ENCODE measurements around the gene ANKRD44.
A peak's percentile ranks its signal among the peaks of the same experiment; 100 is the strongest.

ANKRD44 gene

DNA sequence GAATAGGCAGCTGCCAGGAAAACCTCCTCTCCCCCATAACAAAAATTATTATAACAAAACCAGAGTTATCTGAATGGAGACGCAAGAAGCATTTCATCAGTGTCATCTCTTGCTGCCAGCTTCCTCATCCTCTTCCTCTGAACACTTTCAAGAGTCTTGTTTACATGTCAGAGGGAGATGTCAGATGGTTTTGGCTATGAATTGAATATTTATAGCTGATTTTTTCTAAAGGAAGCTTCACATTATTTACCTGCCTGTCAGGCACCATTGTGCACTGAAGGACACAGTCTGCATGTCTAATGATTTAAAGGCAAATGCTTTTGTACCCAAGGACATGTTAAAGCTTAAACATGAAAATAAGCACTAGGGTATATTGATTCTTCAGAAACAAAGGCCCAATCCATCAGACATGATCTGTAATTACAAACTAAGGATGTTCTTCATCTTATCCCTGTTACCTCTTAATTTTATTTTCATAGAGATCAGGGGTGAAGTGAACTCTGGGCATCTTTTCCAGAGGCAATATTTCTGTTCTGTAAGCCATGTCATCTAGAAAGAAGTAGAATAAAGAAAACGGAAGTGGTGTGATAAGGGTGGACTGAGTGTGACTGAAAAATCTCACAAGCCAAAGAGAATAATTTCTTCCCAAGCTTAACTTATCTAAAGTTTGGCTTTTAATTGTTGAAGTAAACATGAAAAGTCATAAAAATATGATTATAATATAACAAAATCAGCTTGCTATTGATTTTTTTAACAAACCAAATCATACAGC lies 168.7 kb downstream of the ANKRD44 start:
- Mint-ChIP-seq H3K4me1 (peaks cover 63% of the 10 kb centered on the region), H3K9me3 (no peaks in the 10 kb centered on the region), H3K4me3 (no peak overlapping the region), H3K27ac (peak overlapping the region; percentile 75), H3K36me3 (peaks cover 67% of the 10 kb centered on the region)
- ATAC-seq (no peak), DNase-seq (ENCODE audit: low spot score in 2 of 2) (no peak)

DNA sequence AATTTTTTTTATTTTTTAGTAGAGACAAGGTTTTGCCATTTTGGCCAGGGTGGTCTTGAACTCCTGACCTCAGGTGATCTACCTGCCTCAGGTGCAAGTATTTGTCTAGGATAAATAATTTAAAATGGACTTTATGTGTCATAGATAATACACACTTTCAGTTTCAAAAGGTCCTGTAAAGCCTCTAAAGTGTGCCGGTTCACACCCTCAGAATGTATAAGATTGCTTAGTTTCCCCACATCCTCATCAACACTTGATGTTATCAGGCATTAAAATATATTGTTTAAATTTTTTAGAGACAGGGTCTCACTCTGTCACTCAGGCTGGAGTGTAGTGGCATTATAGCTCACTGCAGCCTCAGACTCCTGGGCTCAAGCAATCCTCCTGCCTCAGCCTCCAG lies 170.5 kb downstream of the ANKRD44 start:
- Mint-ChIP-seq H3K27ac (peak overlapping the region; percentile 73), H3K9me3 (no peaks in the 10 kb centered on the region), H3K4me3 (no peak overlapping the region), H3K36me3 (peaks cover 74% of the 10 kb centered on the region), H3K4me1 (peaks cover 73% of the 10 kb centered on the region)
- DNase-seq (ENCODE audit: low spot score in 2 of 2) = no peak
- peak; percentile 54 for ATAC-seq

DNA sequence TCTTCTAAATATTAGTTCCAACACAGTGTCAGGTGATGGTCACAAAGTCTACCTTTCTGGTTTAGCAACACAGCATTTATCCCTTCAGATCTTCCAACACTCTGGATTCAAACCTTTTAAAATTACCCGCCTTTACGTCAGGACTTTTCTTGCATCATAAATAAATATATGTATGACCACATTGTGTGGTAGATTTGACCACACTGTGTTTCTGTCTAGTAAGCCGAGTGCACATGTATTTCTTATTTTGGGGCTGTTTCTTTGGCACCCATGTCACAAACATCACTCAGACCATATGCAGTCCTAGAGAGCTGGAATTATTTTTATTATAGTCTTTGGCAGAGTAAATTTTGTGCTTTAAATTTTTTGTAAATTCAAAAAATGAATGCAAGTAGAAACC lies 172.1 kb downstream of the ANKRD44 start:
- H3K9me3 Mint-ChIP-seq = no peaks in the 10 kb centered on the region

DNA sequence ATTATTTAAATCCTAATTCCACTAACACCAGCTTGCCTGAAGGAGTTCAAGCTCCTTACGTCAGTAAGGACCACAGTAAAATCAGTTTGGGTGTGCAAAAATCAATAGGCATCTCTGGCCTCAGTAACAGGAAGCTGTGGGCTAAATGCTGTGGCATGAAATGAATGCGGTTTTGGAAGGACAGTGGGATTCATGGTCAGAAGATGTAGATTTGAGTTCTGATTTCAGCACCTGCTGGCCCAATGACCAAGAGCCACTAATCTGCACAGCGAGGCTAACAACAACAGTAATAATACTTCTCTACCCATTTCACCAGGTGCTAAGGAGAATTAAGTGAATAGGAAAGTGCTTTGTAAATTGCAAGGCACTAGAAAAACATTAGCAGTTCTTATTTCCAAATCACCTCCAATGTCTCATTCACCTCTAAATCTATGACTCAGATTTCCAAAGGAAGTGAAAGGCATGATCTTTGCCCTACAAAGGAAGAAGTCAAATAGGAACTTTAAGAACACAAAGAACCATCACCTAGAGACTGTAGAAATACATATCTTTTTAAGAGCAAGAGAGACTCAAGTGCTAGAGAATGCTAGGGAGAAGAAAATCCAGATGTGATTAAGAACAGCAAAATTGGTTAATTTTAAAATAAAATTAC lies 172.6 kb downstream of the ANKRD44 start:
- H3K4me1 Mint-ChIP-seq = peaks cover 80% of the 10 kb centered on the region
- peak; percentile 53 for ATAC-seq
- DNase-seq (ENCODE audit: low spot score in 2 of 2) = no peak
- peak overlapping the region; percentile 18 for H3K27ac Mint-ChIP-seq
- H3K36me3 Mint-ChIP-seq = peaks cover 75% of the 10 kb centered on the region
- H3K4me3 Mint-ChIP-seq = peak overlapping the region; percentile 29
- no peaks in the 10 kb centered on the region for H3K9me3 Mint-ChIP-seq

More for the DNA sequence above, 172.1 kb downstream of the ANKRD44 start:
- Mint-ChIP-seq H3K4me3 (peak overlapping the region; percentile 29), H3K27ac (peak overlapping the region; percentile 18), H3K4me1 (peaks cover 75% of the 10 kb centered on the region), H3K36me3 (peaks cover 75% of the 10 kb centered on the region)
- ATAC-seq = peak; percentile 47
- DNase-seq (ENCODE audit: low spot score in 2 of 2) = no peak

DNA sequence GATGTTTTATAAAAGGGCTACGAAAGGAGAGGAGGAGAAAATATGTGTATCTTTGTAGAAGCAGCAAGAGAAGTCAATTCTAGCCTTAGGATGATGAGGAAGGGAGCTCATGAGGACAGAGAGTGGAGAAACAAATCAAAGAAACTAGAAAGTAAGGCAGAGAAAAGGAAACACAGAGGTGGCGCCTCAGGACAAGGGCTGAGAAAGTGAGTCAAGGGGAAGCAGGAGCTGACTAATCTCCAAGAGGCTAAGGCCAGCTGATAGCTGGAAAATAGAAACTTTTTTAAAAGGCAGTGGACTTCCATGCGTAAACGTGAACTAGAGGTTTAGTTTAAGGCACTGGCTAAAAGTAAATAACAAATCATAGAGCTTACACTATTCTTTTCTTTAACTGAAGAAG lies 173.3 kb downstream of the ANKRD44 start:
- ATAC-seq (peak; percentile 78), DNase-seq (ENCODE audit: low spot score in 2 of 2) (no peak)
- H3K4me3 Mint-ChIP-seq = peak overlapping the region; percentile 29
- H3K27ac Mint-ChIP-seq = peak overlapping the region; percentile 83
- peaks cover 74% of the 10 kb centered on the region for H3K36me3 Mint-ChIP-seq
- peaks cover 83% of the 10 kb centered on the region for H3K4me1 Mint-ChIP-seq
- H3K9me3 Mint-ChIP-seq = no peaks in the 10 kb centered on the region

DNA sequence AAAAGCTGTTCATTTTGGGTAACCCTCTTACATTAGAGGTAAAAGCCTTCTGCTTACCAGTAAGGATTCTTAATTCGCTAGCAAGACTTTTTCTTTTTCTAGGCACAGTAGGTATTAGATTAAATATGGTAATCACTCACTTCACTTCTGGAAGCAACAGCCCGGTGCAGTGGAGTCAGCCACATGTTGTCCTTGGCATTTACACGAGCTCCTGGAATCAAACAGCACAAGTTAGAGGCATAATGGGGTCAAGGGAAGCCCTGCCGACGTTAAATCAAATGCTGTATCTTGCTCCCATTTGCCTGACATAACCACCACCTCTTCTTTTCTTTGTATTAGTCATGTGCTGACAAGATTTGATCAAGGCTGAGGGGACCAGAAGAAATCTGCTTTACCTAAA lies 174.1 kb downstream of the ANKRD44 start:
- peak overlapping the region; percentile 83 for H3K27ac Mint-ChIP-seq
- peaks cover 83% of the 10 kb centered on the region for H3K4me1 Mint-ChIP-seq
- H3K9me3 Mint-ChIP-seq = no peaks in the 10 kb centered on the region
- ATAC-seq = peak; percentile 59
- peaks cover 74% of the 10 kb centered on the region for H3K36me3 Mint-ChIP-seq
- no peak for DNase-seq (ENCODE audit: low spot score in 2 of 2)
- peak overlapping the region; percentile 29 for H3K4me3 Mint-ChIP-seq

DNA sequence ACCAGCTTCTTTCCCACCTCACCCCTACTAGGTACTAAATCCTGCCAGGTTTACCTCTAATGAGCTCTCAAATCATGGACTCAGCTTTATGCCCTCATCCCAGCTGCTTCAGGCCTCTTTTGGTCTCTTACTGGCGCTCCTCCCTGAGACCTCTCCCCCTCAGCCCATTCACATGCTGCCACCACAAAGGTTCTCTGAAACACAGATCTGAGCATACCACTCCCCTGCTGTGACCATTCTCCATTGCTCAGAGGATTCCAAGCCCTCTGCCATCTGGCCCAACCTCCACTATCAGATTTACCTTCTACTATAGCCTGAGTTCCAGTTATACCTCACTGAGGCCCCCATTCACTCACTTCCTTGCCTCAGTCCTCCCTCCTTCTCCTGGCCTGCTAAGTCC lies 174.8 kb downstream of the ANKRD44 start:
- peaks cover 88% of the 10 kb centered on the region for H3K4me1 Mint-ChIP-seq
- H3K27ac Mint-ChIP-seq = peak overlapping the region; percentile 83
- no peaks in the 10 kb centered on the region for H3K9me3 Mint-ChIP-seq
- H3K36me3 Mint-ChIP-seq = peaks cover 70% of the 10 kb centered on the region
- DNase-seq (ENCODE audit: low spot score in 2 of 2) (no peak), ATAC-seq (no peak)
- H3K4me3 Mint-ChIP-seq = no peak overlapping the region

DNA sequence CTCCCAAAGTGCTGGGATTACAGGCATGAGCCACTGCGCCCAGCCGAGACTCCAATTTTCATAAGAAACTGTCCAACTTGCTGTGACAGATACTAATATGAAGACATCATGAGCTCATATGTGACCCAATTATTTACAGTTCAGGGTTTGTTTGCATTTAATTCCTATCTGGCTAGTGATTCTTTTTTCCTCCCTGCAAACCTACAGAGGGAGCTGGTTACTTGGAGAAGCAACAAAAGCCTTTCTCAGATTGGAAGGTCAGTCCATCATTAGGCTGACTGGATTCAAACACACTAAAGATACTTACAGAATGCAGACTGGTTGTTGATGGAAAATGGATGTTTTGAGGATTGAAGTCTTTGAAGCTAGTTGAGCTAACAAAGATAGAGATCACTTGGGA lies 176.4 kb downstream of the ANKRD44 start:
- ATAC-seq = no peak
- H3K27ac Mint-ChIP-seq = peak overlapping the region; percentile 81
- no peaks in the 10 kb centered on the region for H3K9me3 Mint-ChIP-seq
- peaks cover 91% of the 10 kb centered on the region for H3K4me1 Mint-ChIP-seq
- DNase-seq (ENCODE audit: low spot score in 2 of 2) = no peak
- H3K4me3 Mint-ChIP-seq = no peak overlapping the region
- peaks cover 54% of the 10 kb centered on the region for H3K36me3 Mint-ChIP-seq

DNA sequence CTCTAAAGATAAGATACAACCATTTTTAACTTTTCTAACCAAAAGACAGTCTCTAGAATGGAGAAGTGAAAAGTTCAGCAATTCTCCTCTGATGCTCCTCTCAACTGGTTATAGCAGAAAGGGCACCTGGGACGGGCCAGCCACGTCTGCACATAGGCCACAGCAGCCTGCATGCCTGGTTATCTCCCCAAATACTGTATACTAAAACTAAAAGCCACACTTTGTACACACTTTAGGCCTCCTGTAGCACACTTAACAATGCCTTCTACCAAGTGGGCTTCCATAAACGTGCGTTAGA lies 179.1 kb downstream of the ANKRD44 start:
- no peak for DNase-seq (ENCODE audit: low spot score in 2 of 2)
- Mint-ChIP-seq H3K4me1 (peaks cover 78% of the 10 kb centered on the region), H3K36me3 (peaks cover 62% of the 10 kb centered on the region), H3K4me3 (peak overlapping the region; percentile 9), H3K27ac (peak overlapping the region; percentile 26), H3K9me3 (no peaks in the 10 kb centered on the region)
- no peak for ATAC-seq

DNA sequence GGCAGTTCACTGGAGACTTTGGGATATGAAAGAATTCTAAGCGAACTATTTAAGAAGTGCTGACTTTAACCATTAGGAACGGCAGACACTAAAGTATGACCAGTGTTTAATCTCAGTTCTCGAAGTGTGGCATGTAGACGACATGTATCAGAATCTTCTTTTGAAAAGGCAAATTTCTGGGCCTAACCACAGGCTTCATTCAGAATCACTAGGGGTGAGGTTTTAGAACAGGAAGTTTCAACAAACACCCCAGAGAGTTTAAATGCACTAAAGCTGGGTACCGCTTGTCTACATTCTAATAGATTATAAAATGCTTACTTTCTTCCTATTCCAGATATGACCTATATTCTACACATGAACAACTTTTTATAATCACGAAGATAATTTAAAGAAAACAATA lies 180.3 kb downstream of the ANKRD44 start:
- peak; percentile 89 for ATAC-seq
- Mint-ChIP-seq H3K27ac (peak overlapping the region; percentile 26), H3K4me3 (peak overlapping the region; percentile 9), H3K9me3 (no peaks in the 10 kb centered on the region), H3K4me1 (peaks cover 66% of the 10 kb centered on the region), H3K36me3 (peaks cover 62% of the 10 kb centered on the region)
- DNase-seq (ENCODE audit: low spot score in 2 of 2) = no peak

DNA sequence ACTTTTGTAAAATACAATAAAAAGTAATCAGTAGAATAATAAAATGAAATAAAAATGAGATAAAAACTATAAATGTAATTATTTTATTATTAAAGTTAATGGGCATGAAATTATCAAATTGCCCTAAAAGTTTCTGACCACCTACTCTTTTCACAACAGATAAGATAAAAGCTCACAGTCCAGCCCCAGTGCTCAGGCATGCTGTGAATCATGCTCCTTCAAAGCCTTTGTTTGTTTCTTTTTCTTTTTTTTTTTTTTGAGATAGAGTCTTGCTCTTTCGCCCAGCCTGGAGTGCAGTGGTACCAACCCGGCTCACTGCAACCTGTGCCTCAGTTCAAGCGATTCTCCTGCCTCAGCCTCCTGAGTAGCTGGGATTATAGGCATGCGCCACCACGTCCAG lies 181.7 kb downstream of the ANKRD44 start:
- H3K4me3 Mint-ChIP-seq = no peak overlapping the region
- DNase-seq (ENCODE audit: low spot score in 2 of 2) (no peak), ATAC-seq (no peak)
- no peaks in the 10 kb centered on the region for H3K9me3 Mint-ChIP-seq
- H3K27ac Mint-ChIP-seq = peak overlapping the region; percentile 60
- H3K36me3 Mint-ChIP-seq = peaks cover 62% of the 10 kb centered on the region
- peaks cover 57% of the 10 kb centered on the region for H3K4me1 Mint-ChIP-seq

DNA sequence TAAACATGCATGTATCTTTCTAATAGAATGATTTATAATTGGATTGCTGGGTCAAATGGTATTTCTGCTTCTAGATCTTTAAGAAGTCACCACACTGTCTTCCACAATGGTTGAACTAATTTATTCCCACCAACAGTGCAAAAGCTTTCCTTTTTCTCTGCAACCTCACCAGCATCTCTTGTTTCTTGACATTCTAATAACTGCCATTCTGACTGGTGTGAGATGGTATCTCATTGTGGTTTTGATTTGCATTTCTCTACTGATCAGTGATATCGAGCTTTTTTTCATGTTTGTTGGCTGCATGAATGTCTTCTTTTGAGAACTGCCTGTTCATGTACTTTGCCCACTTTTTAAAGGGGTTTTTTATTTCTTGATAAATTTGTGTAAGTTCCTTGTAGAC lies 182.5 kb downstream of the ANKRD44 start:
- no peak for ATAC-seq
- Mint-ChIP-seq H3K36me3 (peaks cover 62% of the 10 kb centered on the region), H3K4me1 (peaks cover 51% of the 10 kb centered on the region)

DNA sequence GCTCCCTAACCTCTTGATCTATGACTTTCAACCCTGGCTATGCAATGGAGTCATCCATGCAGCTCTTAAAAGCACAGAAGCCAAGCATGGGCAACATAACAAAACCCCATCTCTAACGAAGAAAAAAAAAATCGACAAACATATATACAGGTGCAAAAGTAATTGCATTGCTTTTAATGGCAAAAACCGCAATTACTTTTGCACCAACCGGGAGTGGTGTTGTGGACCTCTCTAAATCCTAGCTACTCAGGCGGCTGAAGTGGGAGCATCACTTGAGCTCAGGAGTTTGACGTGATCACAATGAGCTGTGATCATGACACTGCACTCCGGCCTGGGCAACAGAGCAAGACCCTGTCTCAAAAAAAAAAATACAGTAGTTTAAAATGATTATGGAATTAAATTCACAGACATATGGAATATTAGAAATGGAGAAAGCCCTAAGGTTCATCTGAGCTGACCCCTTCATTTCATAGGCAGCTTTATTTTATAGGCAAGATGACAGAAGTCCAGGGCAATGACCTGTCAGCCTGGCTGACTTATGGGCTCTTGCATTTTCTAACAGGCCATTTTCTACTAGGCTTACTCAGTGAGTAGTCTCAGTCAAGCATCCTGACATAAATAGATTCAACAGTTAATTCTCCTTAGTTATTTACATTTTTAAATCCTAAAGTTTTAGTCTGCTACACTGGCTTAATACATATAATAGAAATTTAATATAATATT lies 183.8 kb downstream of the ANKRD44 start:
- peaks cover 64% of the 10 kb centered on the region for H3K36me3 Mint-ChIP-seq
- no peaks in the 10 kb centered on the region for H3K9me3 Mint-ChIP-seq
- DNase-seq (ENCODE audit: low spot score in 2 of 2) = no peak
- peaks cover 41% of the 10 kb centered on the region for H3K4me1 Mint-ChIP-seq
- no peak overlapping the region for H3K27ac Mint-ChIP-seq
- no peak for ATAC-seq
- no peak overlapping the region for H3K4me3 Mint-ChIP-seq

More for the DNA sequence above, 182.5 kb downstream of the ANKRD44 start:
- Mint-ChIP-seq H3K9me3 (no peaks in the 10 kb centered on the region), H3K4me3 (no peak overlapping the region), H3K27ac (peak overlapping the region; percentile 29)
- DNase-seq (ENCODE audit: low spot score in 2 of 2) = no peak

DNA sequence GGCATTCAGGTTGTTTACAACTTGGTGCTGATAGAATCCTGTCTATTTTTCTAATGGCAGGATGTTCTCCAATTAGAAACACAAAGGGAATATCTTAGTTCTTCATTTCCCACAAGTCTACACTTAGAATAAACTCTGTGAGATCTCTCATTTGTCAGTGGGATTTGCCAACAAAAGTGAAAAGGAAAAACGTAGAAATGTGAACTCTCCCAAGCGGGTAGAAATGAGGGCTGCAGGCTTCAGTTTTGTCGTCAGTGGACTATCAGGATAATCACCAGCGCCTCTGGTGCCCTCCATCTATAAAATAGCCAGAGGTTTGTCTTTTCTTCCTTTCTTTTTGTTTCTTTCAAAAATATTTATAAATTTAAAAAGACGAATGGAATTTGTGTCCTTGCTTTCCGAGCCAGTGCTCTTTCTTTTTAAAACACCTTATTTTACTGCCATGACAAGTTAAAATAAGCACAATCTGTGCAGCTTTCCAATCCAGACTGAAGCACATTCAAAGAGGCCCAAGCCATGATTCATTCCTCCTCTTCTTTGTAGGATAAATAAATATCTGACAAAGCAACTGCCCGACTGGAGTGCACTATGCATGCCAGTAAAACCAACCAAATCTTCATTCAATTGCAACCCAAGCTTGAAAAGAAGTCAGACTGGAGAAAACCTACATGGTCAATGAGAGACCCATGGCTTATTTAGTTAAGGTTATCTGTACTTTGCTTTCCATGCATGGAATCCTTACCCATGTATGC lies 185.8 kb downstream of the ANKRD44 start:
- Mint-ChIP-seq H3K4me3 (no peak overlapping the region), H3K27ac (peak overlapping the region; percentile 10), H3K36me3 (peaks cover 80% of the 10 kb centered on the region), H3K4me1 (peaks cover 37% of the 10 kb centered on the region), H3K9me3 (no peaks in the 10 kb centered on the region)
- ATAC-seq = no peak
- no peak for DNase-seq (ENCODE audit: low spot score in 2 of 2)

DNA sequence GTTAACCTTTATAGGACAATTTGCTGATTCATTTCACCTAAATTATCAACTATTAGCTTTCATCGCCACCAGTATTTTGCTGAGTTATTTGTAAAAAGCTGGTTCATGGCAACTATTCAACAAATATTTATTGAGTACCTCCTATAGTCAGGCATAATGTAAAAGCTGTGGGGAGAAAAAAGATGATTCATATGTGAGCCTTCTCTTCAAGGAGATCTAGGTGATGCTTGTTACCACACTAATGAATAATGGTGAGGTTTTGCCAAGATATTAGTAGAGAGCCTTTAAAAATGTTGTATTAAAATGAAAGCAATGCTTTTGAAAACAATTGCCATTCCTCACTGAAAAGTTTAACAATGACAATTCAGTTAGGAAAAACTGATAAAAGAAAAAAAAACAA lies 187.8 kb downstream of the ANKRD44 start:
- peak; percentile 48 for ATAC-seq
- H3K4me3 Mint-ChIP-seq = no peak overlapping the region
- no peak for DNase-seq (ENCODE audit: low spot score in 2 of 2)
- no peaks in the 10 kb centered on the region for H3K9me3 Mint-ChIP-seq
- peaks cover 23% of the 10 kb centered on the region for H3K4me1 Mint-ChIP-seq
- peak overlapping the region; percentile 87 for H3K27ac Mint-ChIP-seq
- H3K36me3 Mint-ChIP-seq = peaks cover 94% of the 10 kb centered on the region

All from stimulated activated effector memory CD8-positive, alpha-beta T cell treated with anti-CD3 and anti-CD28 coated beads, Interleukin-12 subunit alpha, Interleukin-12 subunit beta, amount 100 ng/mL, for 72 hours (primary cell).